ENCODE data around the gene GTPBP8. TPM values are rescaled to one million over a fixed set of nuclear protein-coding genes. Genes with fewer than 3 reads are reported as not detected.

GTPBP8 gene
- 32.5 and 36.1 TPM in 2 replicates for total RNA-seq

GRCh38 chr3:112990672-112991602 is at the start of gene GTPBP8:
GTPBP8 (plus strand) TSS chr3:112990984; CDS start chr3:112991000, 16 bp downstream.

GRCh38 chr3:112974894-112975293 is 15.9 kb upstream of the GTPBP8 start, which contains the start of gene CD200R1:
CD200R1 (minus strand) TSS chr3:112975103; CDS start chr3:112974857, 246 bp downstream.

Other genes with a start within 250 kb of the GTPBP8 start
- not detected in 2 replicates for gene CD200R1L, start 144.1 kb upstream of the GTPBP8 start, total RNA-seq
- 0.11 and 0.13 TPM in 2 replicates for gene CD200R1, start 15.9 kb upstream of the GTPBP8 start, total RNA-seq
- 29.1 and 31.9 TPM in 2 replicates for gene BOC, start 220.6 kb downstream of the GTPBP8 start, total RNA-seq